Measurements from ENCODE around the gene TSPAN13. TPM values are rescaled to one million over a fixed set of nuclear protein-coding genes. Genes with fewer than 3 reads are reported as not detected.

TSPAN13 gene
- total RNA-seq, 2 donors from 2014 or later = 34.9 to 51.2 TPM

- no peaks in the 10 kb centered on the region for H3K9me3 ChIP-seq (ENCODE audit: control insufficient read depth, low read length)
- no peaks in the 10 kb centered on the region for H3K27me3 Mint-ChIP-seq (ENCODE audit: insufficient read depth)
- H3K4me3 ChIP-seq (ENCODE audit: low read length) = no peak overlapping the region
- no peaks in the 10 kb centered on the region for H3K27me3 ChIP-seq (ENCODE audit: control insufficient read depth, insufficient read depth, low read length, poor library complexity, severe bottlenecking)
- H3K4me3 Mint-ChIP-seq = no peak overlapping the region
- no peaks in the 10 kb centered on the region for H3K4me1 ChIP-seq (ENCODE audit: control insufficient read depth, insufficient read depth, low read length)
- H3K36me3 Mint-ChIP-seq (ENCODE audit: low read depth) = peaks cover 2% of the 10 kb centered on the region
- H3K27ac ChIP-seq (ENCODE audit: low read depth, low read length) = no peak overlapping the region
- H3K27ac Mint-ChIP-seq = no peak overlapping the region
- peaks cover 19% of the 10 kb centered on the region for H3K36me3 ChIP-seq (ENCODE audit: control insufficient read depth, insufficient read depth, low read length)
- H3K4me1 Mint-ChIP-seq = peaks cover 15% of the 10 kb centered on the region
- H3K9ac ChIP-seq (ENCODE audit: extremely low read depth, low read length, poor library complexity, severe bottlenecking) = no peak overlapping the region
- no peak for DNase-seq
- 63 to 96% methylated on average over 1 to 3 of the region's 3 CpGs for WGBS, 2 experiments (ENCODE audit: insufficient coverage in 1 of 2, insufficient read length in 1 of 2)
- no peak for TF ChIP-seq CTCF (conservative IDR thresholded peaks at IDR 0.05)
- no peaks in the 10 kb centered on the region for H3K9me3 Mint-ChIP-seq
Observed at GRCh38 chr7:16778476-16778875, 24.9 kb downstream of the TSPAN13 start.

- H3K4me1 Mint-ChIP-seq = peaks cover 15% of the 10 kb centered on the region
- Histone ChIP-seq H3K36me3 (ENCODE audit: control insufficient read depth, insufficient read depth, low read length) (peaks cover 21% of the 10 kb centered on the region), H3K27me3 (ENCODE audit: control insufficient read depth, insufficient read depth, low read length, poor library complexity, severe bottlenecking) (no peaks in the 10 kb centered on the region), H3K4me3 (ENCODE audit: low read length) (no peak overlapping the region), H3K4me1 (ENCODE audit: control insufficient read depth, insufficient read depth, low read length) (no peaks in the 10 kb centered on the region), H3K9ac (ENCODE audit: extremely low read depth, low read length, poor library complexity, severe bottlenecking) (no peak overlapping the region), H3K9me3 (ENCODE audit: control insufficient read depth, low read length) (no peaks in the 10 kb centered on the region), H3K27ac (ENCODE audit: low read depth, low read length) (no peak overlapping the region)
- no peaks in the 10 kb centered on the region for H3K9me3 Mint-ChIP-seq
- H3K27me3 Mint-ChIP-seq (ENCODE audit: insufficient read depth) = no peaks in the 10 kb centered on the region
- 92% methylated on average over 1 of the region's 1 CpG; no CpG with 5 or more reads in 1 of the 2 experiments for WGBS, 2 experiments (ENCODE audit: insufficient coverage in 1 of 2, insufficient read length in 1 of 2)
- H3K27ac Mint-ChIP-seq = no peak overlapping the region
- DNase-seq = no peak
- no peak for TF ChIP-seq CTCF (conservative IDR thresholded peaks at IDR 0.05)
- H3K4me3 Mint-ChIP-seq = no peak overlapping the region
- peaks cover 2% of the 10 kb centered on the region for H3K36me3 Mint-ChIP-seq (ENCODE audit: low read depth)
Observed at GRCh38 chr7:16779051-16779450, 25.5 kb downstream of the TSPAN13 start.

- no peak overlapping the region for H3K27ac ChIP-seq (ENCODE audit: low read depth, low read length)
- DNase-seq = no peak
- WGBS, 2 experiments (ENCODE audit: insufficient coverage in 1 of 2, insufficient read length in 1 of 2) = 92% methylated on average over 1 of the region's 1 CpG; no CpG with 5 or more reads in 1 of the 2 experiments
- no peaks in the 10 kb centered on the region for H3K27me3 ChIP-seq (ENCODE audit: control insufficient read depth, insufficient read depth, low read length, poor library complexity, severe bottlenecking)
- peaks cover 21% of the 10 kb centered on the region for H3K36me3 ChIP-seq (ENCODE audit: control insufficient read depth, insufficient read depth, low read length)
- Mint-ChIP-seq H3K4me3 (no peak overlapping the region), H3K27ac (no peak overlapping the region), H3K9me3 (no peaks in the 10 kb centered on the region), H3K36me3 (ENCODE audit: low read depth) (peaks cover 2% of the 10 kb centered on the region), H3K27me3 (ENCODE audit: insufficient read depth) (no peaks in the 10 kb centered on the region), H3K4me1 (peaks cover 13% of the 10 kb centered on the region)
- no peaks in the 10 kb centered on the region for H3K9me3 ChIP-seq (ENCODE audit: control insufficient read depth, low read length)
- TF ChIP-seq CTCF (conservative IDR thresholded peaks at IDR 0.05) = no peak
- no peak overlapping the region for H3K4me3 ChIP-seq (ENCODE audit: low read length)
- no peaks in the 10 kb centered on the region for H3K4me1 ChIP-seq (ENCODE audit: control insufficient read depth, insufficient read depth, low read length)
- no peak overlapping the region for H3K9ac ChIP-seq (ENCODE audit: extremely low read depth, low read length, poor library complexity, severe bottlenecking)
Observed at GRCh38 chr7:16780596-16780995, 27.0 kb downstream of the TSPAN13 start.
